Activated naive CD4-positive, alpha-beta T cell treated with anti-CD3 and anti-CD28 coated beads, Interleukin-2, amount 50 U/mL, for 24 hours (primary cell): ENCODE data around the gene RAB3B.
"Not testable (repeated sequence)": the region's sequence is repeated elsewhere in the genome, so short reads cannot be mapped to it uniquely, and the experiment has no call there.

Source experiments
- H3K27ac Mint-ChIP-seq: one replicate; pipeline ENCODE4 v1.8.0; 2021; ENCODE audit warnings: mild to moderate bottlenecking, mixed read lengths
- H3K27me3 Mint-ChIP-seq: one replicate; pipeline ENCODE4 v1.8.0; 2021; ENCODE audit warnings: mixed read lengths
- H3K36me3 Mint-ChIP-seq: one replicate; pipeline ENCODE4 v1.8.0; 2021; ENCODE audit warnings: mixed read lengths
- H3K4me1 Mint-ChIP-seq: one replicate; pipeline ENCODE4 v1.8.0; 2021; ENCODE audit warnings: mixed read lengths
- H3K4me3 Mint-ChIP-seq: one replicate; pipeline ENCODE4 v1.8.0; 2021; ENCODE audit warnings: mild to moderate bottlenecking, mixed read lengths
- H3K9me3 Mint-ChIP-seq: one replicate; pipeline ENCODE4 v1.8.0; 2021; ENCODE audit warnings: mixed read lengths

RAB3B gene

GRCh38 chr1:51878308-51878615 is 112.2 kb downstream of the RAB3B start:
- peaks cover 2% of the 10 kb centered on the region for H3K27me3 Mint-ChIP-seq
- H3K4me3 Mint-ChIP-seq = no peak overlapping the region
- peaks cover 34% of the 10 kb centered on the region for H3K4me1 Mint-ChIP-seq
- peaks cover 9% of the 10 kb centered on the region for H3K36me3 Mint-ChIP-seq
- no peak overlapping the region for H3K27ac Mint-ChIP-seq
- H3K9me3 Mint-ChIP-seq = no peaks in the 10 kb centered on the region

- H3K36me3 Mint-ChIP-seq = peaks cover 9% of the 10 kb centered on the region
- H3K27me3 Mint-ChIP-seq = peaks cover under 1% of the 10 kb centered on the region
- H3K9me3 Mint-ChIP-seq = no peaks in the 10 kb centered on the region
- peak overlapping the region; percentile 23 for H3K27ac Mint-ChIP-seq
- peaks cover 39% of the 10 kb centered on the region for H3K4me1 Mint-ChIP-seq
- no peak overlapping the region for H3K4me3 Mint-ChIP-seq
These were observed 112.8 kb downstream of the RAB3B start for GRCh38 chr1:51877434-51878307.

GRCh38 chr1:51875836-51876235 is 114.7 kb downstream of the RAB3B start:
- Mint-ChIP-seq H3K4me1 (peaks cover 57% of the 10 kb centered on the region), H3K27me3 (no peaks in the 10 kb centered on the region), H3K9me3 (no peaks in the 10 kb centered on the region), H3K36me3 (peaks cover 14% of the 10 kb centered on the region), H3K27ac (no peak overlapping the region), H3K4me3 (peak overlapping the region; percentile 78)

GRCh38 chr1:51875291-51875772 is 115.2 kb downstream of the RAB3B start:
- Mint-ChIP-seq H3K4me1 (peaks cover 62% of the 10 kb centered on the region), H3K36me3 (peaks cover 16% of the 10 kb centered on the region), H3K27me3 (no peaks in the 10 kb centered on the region), H3K27ac (peak overlapping the region; percentile 23), H3K9me3 (no peaks in the 10 kb centered on the region), H3K4me3 (peak overlapping the region; percentile 78)

- Mint-ChIP-seq H3K4me1 (peaks cover 80% of the 10 kb centered on the region), H3K36me3 (peaks cover 16% of the 10 kb centered on the region), H3K4me3 (peak overlapping the region; percentile 11)
- not testable (repeated sequence) for H3K27me3 Mint-ChIP-seq, H3K27ac Mint-ChIP-seq, H3K9me3 Mint-ChIP-seq
These were observed 117.2 kb downstream of the RAB3B start for GRCh38 chr1:51873270-51873669.

DNA sequence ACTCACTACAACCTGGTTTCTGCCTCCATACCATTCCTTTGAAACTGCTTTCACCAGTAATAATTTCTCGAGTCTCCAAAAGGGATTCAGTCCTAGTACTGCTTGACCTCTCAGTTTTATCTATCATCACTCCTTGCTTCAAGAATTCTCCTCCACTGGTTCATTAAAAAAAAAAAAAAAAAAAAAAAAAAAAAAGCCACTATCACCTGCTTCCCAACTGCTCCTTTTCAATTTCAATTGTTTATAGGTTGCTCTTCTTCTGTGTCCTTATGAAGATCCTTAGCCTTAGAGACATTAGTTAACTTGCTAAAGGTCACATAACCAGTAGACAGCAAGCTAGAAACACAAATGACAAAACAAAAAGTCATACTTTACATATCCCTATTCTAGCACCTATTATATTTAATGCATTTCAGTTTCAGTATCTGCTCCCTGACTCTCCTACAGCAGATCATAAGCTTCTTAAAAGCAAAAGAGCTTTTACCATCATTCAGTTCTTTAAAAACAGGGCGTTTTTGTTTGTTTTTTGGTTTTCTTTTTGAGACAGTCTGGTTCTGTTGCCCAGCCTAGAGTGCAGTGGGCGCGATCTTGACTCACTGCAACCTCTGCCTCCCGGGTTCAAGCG is 119.0 kb downstream of the RAB3B start:
- H3K4me3 Mint-ChIP-seq = peak overlapping the region; percentile 63
- H3K27me3 Mint-ChIP-seq = no peaks in the 10 kb centered on the region
- H3K4me1 Mint-ChIP-seq = peaks cover 92% of the 10 kb centered on the region
- no peaks in the 10 kb centered on the region for H3K9me3 Mint-ChIP-seq
- H3K27ac Mint-ChIP-seq = peak overlapping the region; percentile 69
- peaks cover 13% of the 10 kb centered on the region for H3K36me3 Mint-ChIP-seq

- Mint-ChIP-seq H3K4me3 (peak overlapping the region; percentile 48), H3K27ac (peak overlapping the region; percentile 42), H3K4me1 (peaks cover 89% of the 10 kb centered on the region)
These were observed 119.7 kb downstream of the RAB3B start for GRCh38 chr1:51870603-51871350.

GRCh38 chr1:51867479-51868232 is 122.8 kb downstream of the RAB3B start:
- Mint-ChIP-seq H3K27me3 (no peaks in the 10 kb centered on the region), H3K4me1 (peaks cover 71% of the 10 kb centered on the region), H3K36me3 (peaks cover 9% of the 10 kb centered on the region), H3K27ac (peak overlapping the region; percentile 26), H3K9me3 (no peaks in the 10 kb centered on the region), H3K4me3 (no peak overlapping the region)

More at GRCh38 chr1:51870603-51871350, 119.7 kb downstream of the RAB3B start:
- Mint-ChIP-seq H3K9me3 (no peaks in the 10 kb centered on the region), H3K36me3 (peaks cover 13% of the 10 kb centered on the region), H3K27me3 (no peaks in the 10 kb centered on the region)

DNA sequence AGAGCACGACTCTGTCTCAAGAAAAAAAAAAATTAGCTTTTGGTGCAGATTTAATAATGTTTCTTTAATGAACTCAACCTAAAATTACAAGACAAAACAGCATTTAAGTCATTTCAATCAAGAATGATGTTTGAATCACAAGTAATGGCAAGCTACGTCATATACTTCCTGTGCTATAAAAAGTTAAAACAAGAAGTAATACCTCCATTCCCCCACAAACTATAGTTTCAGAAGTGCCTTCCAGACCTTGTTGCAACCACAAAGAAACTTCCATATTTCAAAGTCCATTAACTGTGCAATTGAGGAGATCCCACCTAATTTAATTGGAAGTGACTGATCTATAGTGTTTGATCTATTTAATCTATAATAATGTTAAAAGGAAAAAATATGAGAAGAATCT is 127.1 kb downstream of the RAB3B start:
- Mint-ChIP-seq H3K36me3 (peaks cover 3% of the 10 kb centered on the region), H3K4me3 (peak overlapping the region; percentile 34), H3K27ac (no peak overlapping the region), H3K9me3 (no peaks in the 10 kb centered on the region), H3K4me1 (peaks cover 58% of the 10 kb centered on the region), H3K27me3 (no peaks in the 10 kb centered on the region)

- Mint-ChIP-seq H3K27me3 (no peaks in the 10 kb centered on the region), H3K36me3 (no peaks in the 10 kb centered on the region), H3K27ac (no peak overlapping the region), H3K4me3 (no peak overlapping the region), H3K4me1 (peaks cover 47% of the 10 kb centered on the region), H3K9me3 (no peaks in the 10 kb centered on the region)
These were observed 128.8 kb downstream of the RAB3B start for GRCh38 chr1:51861669-51862068.

- Mint-ChIP-seq H3K4me1 (peaks cover 45% of the 10 kb centered on the region), H3K27me3 (no peaks in the 10 kb centered on the region), H3K36me3 (peaks cover 3% of the 10 kb centered on the region), H3K9me3 (no peaks in the 10 kb centered on the region), H3K4me3 (no peak overlapping the region), H3K27ac (no peak overlapping the region)
These were observed 130.8 kb downstream of the RAB3B start for GRCh38 chr1:51859735-51860134.

GRCh38 chr1:51859333-51859732 is 131.2 kb downstream of the RAB3B start:
- Mint-ChIP-seq H3K27me3 (no peaks in the 10 kb centered on the region), H3K36me3 (peaks cover 3% of the 10 kb centered on the region), H3K9me3 (no peaks in the 10 kb centered on the region), H3K4me3 (no peak overlapping the region), H3K4me1 (peaks cover 45% of the 10 kb centered on the region), H3K27ac (no peak overlapping the region)

DNA sequence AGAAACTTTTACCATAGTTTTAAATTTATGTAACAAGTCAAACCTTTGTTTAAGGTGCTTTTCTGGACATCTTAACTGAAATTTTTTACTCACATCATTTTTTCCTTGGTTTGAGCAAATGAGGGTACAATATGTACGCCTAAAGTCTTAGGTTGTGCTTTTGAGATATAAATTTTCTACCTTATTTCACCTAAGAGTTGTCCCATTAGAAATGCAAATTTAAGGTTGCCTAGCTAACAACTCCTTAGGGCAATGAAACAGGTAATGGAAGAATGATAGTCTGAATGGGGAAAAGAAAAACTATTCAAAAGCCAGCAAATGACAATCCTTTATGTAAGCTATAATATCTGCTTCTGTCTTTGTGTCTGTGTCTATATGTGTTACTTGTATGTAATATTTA is 131.6 kb downstream of the RAB3B start:
- H3K27ac Mint-ChIP-seq = no peak overlapping the region

More for the DNA sequence above, 131.6 kb downstream of the RAB3B start:
- no peak overlapping the region for H3K4me3 Mint-ChIP-seq
- H3K4me1 Mint-ChIP-seq = peaks cover 44% of the 10 kb centered on the region
- no peaks in the 10 kb centered on the region for H3K9me3 Mint-ChIP-seq
- no peaks in the 10 kb centered on the region for H3K27me3 Mint-ChIP-seq
- H3K36me3 Mint-ChIP-seq = peaks cover 3% of the 10 kb centered on the region
